Naive thymus-derived CD8-positive, alpha-beta T cell (primary cell): ENCODE measurements around the gene SLF2. TPM values are rescaled to one million over a fixed set of nuclear protein-coding genes. Genes with fewer than 3 reads are reported as not detected.

Source experiments
- ATAC-seq, 2 donors: fragments of 150-1000 bp; cut with Tn5 transposase in 1 of 2; sonication (Bioruptor Pico), chemical (Tn5 transposase) in 1 of 2; 1 replicate in 1 of 2; 2 replicates in 1 of 2; pipeline ENCODE4 v1.10.0; 2021; ENCODE audit warnings: mild to moderate bottlenecking in 2 of 2, moderate library complexity in 2 of 2
- POLR2A ChIA-PET: fragments of 350-600 bp; sonication (Branson Sonifier 250); formaldehyde crosslinking; loops from one replicate; lab custom pipeline; 2021; ENCODE audit warnings: antibody characterized with exemption; lab: Charles Lee
- DNase-seq, 10 donors: peaks; one replicate each; pipeline versions ENCODE4 v3.0.0 to v3.0.0-alpha.2; 2020 to 2022
- H3K27ac Mint-ChIP-seq, 10 donors: one replicate each; pipeline ENCODE4 v1.8.0; 2020 to 2022; ENCODE audit warnings: mild to moderate bottlenecking in 10 of 10, mixed read lengths in 10 of 10, moderate library complexity in 4 of 10, inconsistent platforms in 1 of 10
- H3K27me3 Mint-ChIP-seq, 5 donors: one replicate each; pipeline ENCODE4 v1.8.0; 2021 to 2022; ENCODE audit warnings: mixed read lengths in 5 of 5
- H3K36me3 Mint-ChIP-seq, 3 donors: one replicate each; pipeline ENCODE4 v1.8.0; 2020 to 2022; ENCODE audit warnings: mixed read lengths in 3 of 3, mild to moderate bottlenecking in 2 of 3, inconsistent platforms in 1 of 3
- H3K4me1 Mint-ChIP-seq, 4 donors: one replicate each; pipeline ENCODE4 v1.8.0; 2021 to 2022; ENCODE audit warnings: mixed read lengths in 4 of 4
- H3K4me3 Mint-ChIP-seq, 10 donors: one replicate each; pipeline ENCODE4 v1.8.0; 2020 to 2022; ENCODE audit warnings: mild to moderate bottlenecking in 10 of 10, mixed read lengths in 10 of 10, moderate library complexity in 6 of 10, inconsistent platforms in 1 of 10
- H3K9me3 Mint-ChIP-seq, 9 donors: one replicate each; pipeline ENCODE4 v1.8.0; 2020 to 2022; ENCODE audit warnings: mixed read lengths in 9 of 9, mild to moderate bottlenecking in 3 of 9, inconsistent platforms in 1 of 9, moderate library complexity in 1 of 9
- polyA plus RNA-seq, 3 donors: library from polyadenylated mRNA; unstranded; fragments of 300-500 nt; fragmentation: Illumina TruSeq; gene quantifications; one replicate each; pipeline ENCODE4 v1.2.3, GENCODE V29; 2021
- total RNA-seq, 8 experiments: library from RNA in 2 of 8; stranded (reverse) in 2 of 8; gene quantifications; one replicate each; pipeline ENCODE4 v1.2.3 and lab custom pipeline; 2021 to 2026

Gene SLF2
- total and polyA plus RNA-seq, 5 experiments from 2014 or later, result 9.7 to 46.1 (median 11.2) TPM

GRCh38 chr10:100873146-100873826 lies 39.5 kb upstream of the SLF2 start:
- H3K27me3 Mint-ChIP-seq, result peaks cover 0 to 30% (median 8%) of the 10 kb centered on the region in 5 donors
- POLR2A ChIA-PET, result no interaction called here
- H3K9me3 Mint-ChIP-seq, result no peaks in the 10 kb centered on the region
- peaks cover 0 to 3% (median 0%) of the 10 kb centered on the region in 4 donors for H3K4me1 Mint-ChIP-seq
- DNase-seq (no peak), ATAC-seq (no peak)
- H3K27ac Mint-ChIP-seq, result no peak overlapping the region
- no peak overlapping the region for H3K4me3 Mint-ChIP-seq
- no peaks in the 10 kb centered on the region for H3K36me3 Mint-ChIP-seq

GRCh38 chr10:100873827-100874326 lies 38.9 kb upstream of the SLF2 start:
- H3K4me1 Mint-ChIP-seq, result peaks cover 0 to 3% (median 0%) of the 10 kb centered on the region in 4 donors
- no peak for ATAC-seq
- H3K4me3 Mint-ChIP-seq, result no peak overlapping the region
- no peaks in the 10 kb centered on the region for H3K9me3 Mint-ChIP-seq
- H3K36me3 Mint-ChIP-seq, result no peaks in the 10 kb centered on the region
- POLR2A ChIA-PET, result no interaction called here
- peaks cover 0 to 34% (median 9%) of the 10 kb centered on the region in 5 donors for H3K27me3 Mint-ChIP-seq
- no peak for DNase-seq
- no peak overlapping the region for H3K27ac Mint-ChIP-seq

GRCh38 chr10:100874702-100875483 lies 37.9 kb upstream of the SLF2 start:
- Mint-ChIP-seq H3K9me3 (no peaks in the 10 kb centered on the region), H3K27me3 (peaks cover 0 to 34% (median 7%) of the 10 kb centered on the region in 5 donors), H3K4me1 (peaks cover 0 to 3% (median 0%) of the 10 kb centered on the region in 4 donors), H3K27ac (no peak overlapping the region), H3K36me3 (no peaks in the 10 kb centered on the region), H3K4me3 (no peak overlapping the region)
- no peak for DNase-seq
- no peak for ATAC-seq
- POLR2A ChIA-PET, result no interaction called here

DNA sequence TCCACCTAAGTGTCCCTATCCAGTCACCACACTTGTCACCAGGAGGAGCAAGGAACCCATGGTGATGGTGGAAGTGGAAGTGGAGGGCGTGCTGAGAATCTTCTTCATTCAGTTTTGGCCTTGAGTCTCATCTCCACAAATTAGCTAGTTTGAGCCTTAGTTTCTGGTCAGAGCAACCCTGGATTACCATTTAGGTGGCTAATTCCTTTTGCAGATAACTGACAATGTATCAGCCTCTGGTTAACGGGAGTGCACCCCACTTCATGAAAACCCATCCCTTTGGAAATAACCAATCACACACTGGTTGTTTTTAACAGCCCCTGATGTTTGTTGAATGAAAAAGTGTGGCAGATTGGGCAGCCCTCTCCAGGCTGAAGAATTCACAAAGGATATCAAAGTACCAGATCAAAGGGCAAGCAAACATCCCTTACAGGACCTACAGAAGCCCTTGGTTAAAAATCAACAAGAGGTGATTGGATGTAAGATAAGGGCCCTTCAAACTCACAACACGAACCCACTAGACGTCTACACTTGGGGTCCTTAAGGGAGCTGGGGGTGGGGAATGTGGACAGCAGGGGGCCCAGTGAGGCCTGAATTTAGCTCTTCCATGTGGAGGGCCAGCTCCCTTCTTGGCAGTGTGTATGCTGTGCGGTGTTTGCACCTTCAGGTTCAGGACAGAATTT lies 37.1 kb upstream of the SLF2 start:
- Mint-ChIP-seq H3K9me3 (no peaks in the 10 kb centered on the region), H3K27ac (no peak overlapping the region), H3K27me3 (peaks cover 0 to 34% (median 7%) of the 10 kb centered on the region in 5 donors), H3K4me3 (no peak overlapping the region), H3K4me1 (peaks cover 0 to 3% (median 0%) of the 10 kb centered on the region in 4 donors), H3K36me3 (no peaks in the 10 kb centered on the region)
- ATAC-seq (no peak), DNase-seq (no peak)
- POLR2A ChIA-PET, result no interaction called here

DNA sequence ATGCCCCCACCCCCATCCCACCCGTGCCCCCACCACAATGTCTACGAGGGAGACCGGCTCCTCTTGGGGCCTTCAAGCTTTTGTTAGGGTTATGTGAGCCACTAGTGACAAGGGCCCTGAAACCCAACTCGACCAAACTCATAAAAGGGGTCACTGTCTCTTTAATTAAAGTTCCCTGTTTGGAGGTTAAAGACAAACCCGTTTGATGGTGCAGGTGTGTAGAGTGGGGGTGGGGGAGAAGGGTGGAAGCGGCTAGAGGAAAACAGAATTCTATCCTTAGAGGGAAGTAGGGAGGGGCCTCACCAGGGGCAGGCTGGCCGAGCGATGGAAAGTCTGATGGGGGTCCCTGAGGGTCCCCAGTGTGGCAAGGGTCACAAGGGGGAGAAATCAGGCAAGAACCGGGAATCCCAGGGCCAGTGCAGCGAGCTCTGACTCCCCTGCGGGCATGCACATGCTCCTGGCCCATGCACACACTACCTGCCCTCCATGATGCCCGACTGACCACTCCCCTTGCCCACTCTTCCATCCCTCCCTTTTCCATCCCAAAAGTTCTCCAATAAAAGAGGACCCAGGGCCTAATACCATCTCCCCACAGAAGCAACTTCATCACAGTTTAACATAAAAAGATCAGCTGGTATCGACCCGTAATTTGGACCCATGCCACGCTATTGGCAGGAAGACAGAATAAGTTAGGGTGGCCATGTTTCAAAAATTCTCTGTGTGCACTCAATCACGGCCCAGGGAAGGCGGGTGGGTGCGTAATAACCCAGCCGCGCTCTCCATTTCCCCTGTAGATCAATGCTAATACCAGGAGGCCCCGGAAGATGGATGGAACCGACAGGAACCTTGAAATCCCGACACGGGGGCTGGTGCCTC lies 35.9 kb upstream of the SLF2 start:
- no peak for DNase-seq
- no peak for ATAC-seq
- POLR2A ChIA-PET, result no interaction called here
- H3K4me3 Mint-ChIP-seq, result no peak overlapping the region
- peaks cover 0 to 34% (median 7%) of the 10 kb centered on the region in 5 donors for H3K27me3 Mint-ChIP-seq
- H3K36me3 Mint-ChIP-seq, result no peaks in the 10 kb centered on the region
- no peak overlapping the region for H3K27ac Mint-ChIP-seq
- peaks cover 0 to 3% (median 0%) of the 10 kb centered on the region in 4 donors for H3K4me1 Mint-ChIP-seq
- H3K9me3 Mint-ChIP-seq, result no peaks in the 10 kb centered on the region

- POLR2A ChIA-PET, result no interaction called here
- DNase-seq (no peak), ATAC-seq (no peak)
- peaks cover 0 to 5% (median 0%) of the 10 kb centered on the region in 4 donors for H3K4me1 Mint-ChIP-seq
- no peaks in the 10 kb centered on the region for H3K9me3 Mint-ChIP-seq
- H3K4me3 Mint-ChIP-seq, result no peak overlapping the region
- H3K27me3 Mint-ChIP-seq, result peaks cover 0 to 34% (median 7%) of the 10 kb centered on the region in 5 donors
- H3K36me3 Mint-ChIP-seq, result no peaks in the 10 kb centered on the region
- H3K27ac Mint-ChIP-seq, result no peak overlapping the region
Observed at GRCh38 chr10:100877461-100877850, 35.3 kb upstream of the SLF2 start.

- peak in 4 of 10 donors; percentile 4 to 66 (median 15) for DNase-seq
- peaks cover 0 to 5% (median 0%) of the 10 kb centered on the region in 4 donors for H3K4me1 Mint-ChIP-seq
- POLR2A ChIA-PET, result interaction anchor here (0.5 kb wide), 1 partner anchor 22 kb away, joined by 3 read pairs; no protein-coding TSS in a partner anchor
- peak; percentile 67 to 70 for ATAC-seq
- H3K27me3 Mint-ChIP-seq, result peaks cover 0 to 27% (median 7%) of the 10 kb centered on the region in 5 donors
- no peaks in the 10 kb centered on the region for H3K9me3 Mint-ChIP-seq
- no peaks in the 10 kb centered on the region for H3K36me3 Mint-ChIP-seq
- H3K27ac Mint-ChIP-seq, result peak overlapping the region in 1 of 10 donors; percentile 59
- no peak overlapping the region for H3K4me3 Mint-ChIP-seq
Observed at GRCh38 chr10:100878291-100878910, 34.4 kb upstream of the SLF2 start.

GRCh38 chr10:100879741-100880360 lies 32.9 kb upstream of the SLF2 start:
- H3K27me3 Mint-ChIP-seq, result peaks cover 0 to 19% (median 2%) of the 10 kb centered on the region in 5 donors
- POLR2A ChIA-PET, result no interaction called here
- no peak for DNase-seq
- ATAC-seq, result no peak
- no peaks in the 10 kb centered on the region for H3K36me3 Mint-ChIP-seq
- no peak overlapping the region for H3K4me3 Mint-ChIP-seq
- H3K27ac Mint-ChIP-seq, result no peak overlapping the region
- peaks cover 0 to 5% (median 0%) of the 10 kb centered on the region in 4 donors for H3K4me1 Mint-ChIP-seq
- H3K9me3 Mint-ChIP-seq, result no peaks in the 10 kb centered on the region

DNA sequence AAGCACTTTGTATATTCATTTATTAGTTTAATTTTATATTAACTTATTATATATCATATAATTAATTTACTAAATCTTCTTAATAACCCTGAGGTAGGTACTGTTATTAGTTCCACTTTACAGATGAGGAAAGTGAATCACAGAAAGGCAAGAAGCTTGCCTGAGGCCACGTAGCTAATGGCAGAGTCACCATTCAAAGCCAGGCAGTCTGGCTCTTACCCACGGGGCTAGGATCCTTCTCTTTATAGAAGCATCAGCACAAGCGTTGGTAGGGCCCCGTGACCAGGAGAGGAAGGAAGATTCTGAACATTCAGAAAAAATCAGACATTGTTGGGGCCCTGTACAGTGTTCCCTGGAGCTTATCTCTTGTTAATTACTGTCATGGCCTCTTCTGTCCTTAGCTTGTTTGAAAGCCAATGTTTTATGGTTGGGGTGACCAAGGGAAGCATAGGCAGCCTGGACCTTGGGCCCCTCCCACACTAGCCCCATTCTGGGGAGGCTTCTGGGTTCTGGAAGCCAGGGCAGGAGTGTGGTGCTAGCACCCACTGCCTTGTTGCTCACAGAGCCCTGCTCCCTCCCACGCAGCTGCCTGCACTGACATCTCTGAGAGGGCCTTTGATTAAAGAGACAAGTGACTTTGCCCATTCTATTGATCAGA lies 31.1 kb upstream of the SLF2 start:
- Mint-ChIP-seq H3K27ac (peak overlapping the region in 2 of 10 donors; percentile 4 to 47), H3K4me3 (no peak overlapping the region), H3K36me3 (no peaks in the 10 kb centered on the region), H3K4me1 (peaks cover 0 to 5% (median 0%) of the 10 kb centered on the region in 4 donors), H3K27me3 (peaks cover 0 to 14% (median 2%) of the 10 kb centered on the region in 5 donors), H3K9me3 (no peaks in the 10 kb centered on the region)
- ATAC-seq, result no peak
- DNase-seq, result no peak
- POLR2A ChIA-PET, result interaction anchor here (0.7 kb wide), 1 partner anchor 370 kb away, joined by 3 read pairs; no protein-coding TSS in a partner anchor

DNA sequence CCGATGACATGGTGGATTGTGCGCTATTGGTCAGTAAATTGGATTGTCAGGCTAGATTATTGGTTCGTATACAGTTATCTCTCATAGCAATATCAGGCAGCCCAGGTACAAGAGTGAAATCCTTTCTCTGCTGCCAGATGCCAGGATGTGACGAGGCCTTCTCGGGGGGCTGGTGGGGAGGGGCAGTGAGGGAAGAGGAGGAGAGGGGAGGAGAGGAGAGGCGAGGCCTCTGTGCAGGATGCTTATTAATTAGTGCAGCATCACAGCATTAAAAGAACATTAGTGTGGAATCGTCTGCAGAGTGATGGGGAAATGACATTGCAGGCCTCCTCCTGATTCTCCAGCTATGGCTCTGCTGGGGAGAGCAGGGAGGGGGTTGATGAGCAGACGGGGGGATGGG lies 30.5 kb upstream of the SLF2 start:
- no peak for DNase-seq
- POLR2A ChIA-PET, result no interaction called here
- Mint-ChIP-seq H3K36me3 (no peaks in the 10 kb centered on the region), H3K4me1 (peaks cover 0 to 5% (median 0%) of the 10 kb centered on the region in 4 donors), H3K27ac (peak overlapping the region in 1 of 10 donors; percentile 14), H3K4me3 (no peak overlapping the region), H3K9me3 (no peaks in the 10 kb centered on the region), H3K27me3 (peaks cover 0 to 14% (median 2%) of the 10 kb centered on the region in 5 donors)
- ATAC-seq, result no peak
